Lower leg skin (tissue), 4 donors: ENCODE results near the gene PCCA. TPM values are rescaled to one million over a fixed set of nuclear protein-coding genes. Genes with fewer than 3 reads are reported as not detected.

Experiments
- DNase-seq, 2 donors: peaks; one replicate each; pipeline ENCODE4 v3.0.0-alpha.2; 2019; ENCODE audit warnings: low spot score in 2 of 2
- H3K4me3 ChIP-seq: fragments of 200-600 bp; sonication (generic); 2 replicates; pipeline ENCODE4 v1.5.1; 2017; ENCODE audit warnings: mild to moderate bottlenecking, low read depth; ENCODE audit not compliant: poor library complexity, severe bottlenecking
- POLR2A ChIP-seq, 2 donors: fragments of 450-650 bp; IDR thresholded peaks; one replicate each; pipeline ENCODE4 v1.6.1; 2016 to 2017; ENCODE audit warnings: antibody characterized with exemption in 2 of 2, mild to moderate bottlenecking in 1 of 2, moderate library complexity in 1 of 2
- WGBS, 2 donors: methylation state at CpG; one replicate each; pipeline ENCODE4 v1.1.5; 2018; 5-methylcytosine and 5-hydroxymethylcytosine counted together
- intact Hi-C: fragments of 100-400 bp; cut with DNase I; formaldehyde crosslinking; loops from one replicate; pipeline ENCODE4 v1.15.0; 2023; ENCODE audit warnings: low total_unique reads
- total RNA-seq, 4 donors: library from RNA; depleted of rRNA; stranded (reverse); fragments of >200 nt; gene quantifications; one replicate each; pipeline ENCODE4 v1.1.0, GENCODE V29; 2016
- TF ChIP-seq, protein P1 (sequence below), 3 donors: fragments of 450-650 bp; IDR thresholded peaks; one replicate each; pipeline ENCODE4 v1.5.1; 2016; ENCODE audit warnings: antibody characterized with exemption in 3 of 3, mild to moderate bottlenecking in 3 of 3, moderate library complexity in 2 of 3

PCCA gene
- total RNA-seq, 4 donors from 2014 or later: 24.3 to 34.2 (median 26.2) TPM

DNA sequence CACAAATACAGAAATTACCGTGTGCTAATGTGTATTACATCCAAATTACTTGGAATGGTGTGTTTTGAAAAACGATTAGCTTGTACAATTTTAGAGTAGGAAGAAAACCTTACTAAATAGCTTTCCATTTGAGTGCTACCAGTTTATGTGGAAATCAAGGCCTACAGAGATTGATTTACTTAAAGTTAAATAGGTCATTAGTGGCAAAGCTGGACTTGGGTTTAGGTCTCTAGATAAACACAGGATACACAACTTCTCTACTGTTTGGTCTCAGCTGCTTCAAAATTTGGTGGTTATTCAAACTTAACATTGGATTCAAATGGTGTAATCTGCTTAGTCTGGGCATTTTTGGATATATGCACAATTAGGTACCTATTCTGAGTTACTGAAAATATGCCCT lies 21.4 kb downstream of the PCCA start:
- TF ChIP-seq, protein P1, sequence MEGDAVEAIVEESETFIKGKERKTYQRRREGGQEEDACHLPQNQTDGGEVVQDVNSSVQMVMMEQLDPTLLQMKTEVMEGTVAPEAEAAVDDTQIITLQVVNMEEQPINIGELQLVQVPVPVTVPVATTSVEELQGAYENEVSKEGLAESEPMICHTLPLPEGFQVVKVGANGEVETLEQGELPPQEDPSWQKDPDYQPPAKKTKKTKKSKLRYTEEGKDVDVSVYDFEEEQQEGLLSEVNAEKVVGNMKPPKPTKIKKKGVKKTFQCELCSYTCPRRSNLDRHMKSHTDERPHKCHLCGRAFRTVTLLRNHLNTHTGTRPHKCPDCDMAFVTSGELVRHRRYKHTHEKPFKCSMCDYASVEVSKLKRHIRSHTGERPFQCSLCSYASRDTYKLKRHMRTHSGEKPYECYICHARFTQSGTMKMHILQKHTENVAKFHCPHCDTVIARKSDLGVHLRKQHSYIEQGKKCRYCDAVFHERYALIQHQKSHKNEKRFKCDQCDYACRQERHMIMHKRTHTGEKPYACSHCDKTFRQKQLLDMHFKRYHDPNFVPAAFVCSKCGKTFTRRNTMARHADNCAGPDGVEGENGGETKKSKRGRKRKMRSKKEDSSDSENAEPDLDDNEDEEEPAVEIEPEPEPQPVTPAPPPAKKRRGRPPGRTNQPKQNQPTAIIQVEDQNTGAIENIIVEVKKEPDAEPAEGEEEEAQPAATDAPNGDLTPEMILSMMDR (IDR thresholded peaks at IDR 0.05): no peak
- TF ChIP-seq POLR2A (IDR thresholded peaks at IDR 0.05): no peak
- no peak overlapping the region for H3K4me3 ChIP-seq
- intact Hi-C loops: no loop called here
- 86 to 95% methylated on average over 2 of the region's 2 CpGs for WGBS, 2 donors
- no peak for DNase-seq

DNA sequence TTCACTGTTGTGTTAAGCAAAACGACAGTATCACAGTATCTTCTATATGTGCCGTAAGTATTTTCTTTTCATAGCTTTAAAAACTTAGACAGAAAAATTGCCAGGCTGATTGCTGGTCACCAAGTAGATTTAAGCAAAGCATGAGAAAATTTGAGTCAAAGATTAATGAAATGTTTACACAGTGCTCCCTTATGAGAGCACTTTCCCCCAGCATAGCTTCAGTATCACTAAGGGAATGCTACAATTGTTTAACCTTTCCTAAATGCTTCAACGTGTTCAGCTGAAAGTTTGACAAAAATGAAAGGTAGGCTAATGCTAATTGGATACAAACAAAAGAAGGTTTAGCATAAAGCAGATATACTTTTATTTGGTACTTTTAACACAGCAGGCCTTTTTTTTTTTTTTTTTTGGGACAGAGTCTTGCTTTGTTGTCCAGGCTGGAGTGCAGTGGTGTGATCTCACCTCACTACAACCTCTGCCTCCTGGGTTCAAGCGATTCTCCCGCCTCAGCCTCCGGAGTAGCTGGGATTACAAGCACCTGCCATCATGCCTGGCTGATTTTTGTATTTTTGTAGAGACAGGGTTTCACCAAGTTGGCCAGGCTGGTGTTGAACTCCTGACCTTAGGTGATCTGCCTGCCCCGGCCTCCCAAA lies 23.4 kb downstream of the PCCA start:
- TF ChIP-seq POLR2A (IDR thresholded peaks at IDR 0.05): no peak
- TF ChIP-seq, protein P1 (IDR thresholded peaks at IDR 0.05): no peak
- 94% methylated on average over 7 of the region's 7 CpGs for WGBS, 2 donors
- H3K4me3 ChIP-seq: no peak overlapping the region
- no peak for DNase-seq
- intact Hi-C loops: no loop called here

DNA sequence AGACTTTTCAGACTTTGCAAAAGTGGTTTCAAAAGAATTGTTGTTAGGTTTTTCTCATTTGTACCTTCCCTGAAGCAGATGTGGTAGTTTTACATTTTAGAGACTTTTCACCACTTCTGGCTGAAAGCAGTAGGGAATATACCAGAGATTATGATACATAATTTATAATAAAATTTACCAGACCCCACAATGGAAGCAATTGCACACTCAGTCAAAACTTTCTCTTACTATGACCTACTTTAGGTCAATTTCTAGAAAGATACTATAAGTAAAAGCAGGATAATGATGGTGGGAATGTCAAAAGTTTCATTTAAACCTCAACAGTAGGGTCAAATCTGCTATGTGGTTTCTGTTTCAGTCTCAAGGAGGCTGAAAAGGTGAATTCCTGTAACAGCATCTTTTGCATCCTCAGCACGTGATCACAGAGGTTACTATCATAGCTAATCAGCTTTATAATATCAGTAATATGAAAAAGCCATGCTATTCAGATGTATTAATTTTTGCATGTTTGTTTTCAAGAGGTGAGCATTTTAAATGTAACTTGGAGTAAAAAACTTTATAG lies 26.9 kb downstream of the PCCA start:
- no peak overlapping the region for H3K4me3 ChIP-seq
- no peak for TF ChIP-seq POLR2A (IDR thresholded peaks at IDR 0.05)
- TF ChIP-seq, protein P1 (IDR thresholded peaks at IDR 0.05): no peak
- 89 to 95% methylated on average over 1 of the region's 1 CpG for WGBS, 2 donors
- DNase-seq: no peak
- intact Hi-C loops: no loop called here

DNA sequence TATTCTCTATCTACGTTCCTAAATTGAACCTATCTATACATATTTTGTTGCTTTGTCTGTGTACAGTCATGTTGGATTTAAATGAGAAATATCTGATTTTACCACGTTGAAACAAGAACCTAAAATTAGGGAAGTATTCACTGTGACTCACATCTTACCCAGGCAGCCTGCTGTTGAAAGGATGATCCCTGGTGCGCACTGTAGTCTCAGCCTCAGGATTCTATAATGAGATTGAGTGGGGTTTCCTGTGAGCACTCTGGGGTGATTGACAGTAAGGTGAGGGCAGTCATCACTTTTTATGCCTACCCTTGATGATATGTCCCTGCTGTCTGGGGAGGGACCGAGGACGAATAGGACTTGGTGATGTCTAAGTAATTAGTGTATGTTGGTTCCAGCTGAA lies 35.4 kb downstream of the PCCA start:
- intact Hi-C loops: no loop called here
- 54 to 78% methylated on average over 5 of the region's 5 CpGs for WGBS, 2 donors

DNA sequence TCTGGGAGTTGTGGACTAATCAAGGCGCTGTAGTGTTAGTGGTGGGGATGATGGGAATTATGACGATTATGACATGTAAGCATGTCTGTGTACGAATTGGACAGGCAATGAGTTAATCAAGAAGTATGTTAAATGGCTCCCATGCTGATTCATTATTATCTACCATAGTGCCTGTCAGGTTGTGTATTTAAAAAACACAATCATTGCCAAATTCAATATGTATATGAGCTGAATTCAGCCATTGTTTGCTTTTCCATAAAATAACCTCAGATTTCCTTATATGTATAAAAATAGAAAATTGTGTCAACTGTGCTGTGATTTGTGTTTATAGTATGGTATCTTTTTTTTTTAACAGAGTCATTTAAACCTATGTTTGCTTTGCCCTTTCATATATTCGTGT lies 37.1 kb downstream of the PCCA start:
- DNase-seq: no peak
- intact Hi-C loops: no loop called here
- 91 to 94% methylated on average over 4 of the region's 4 CpGs for WGBS, 2 donors
- H3K4me3 ChIP-seq: no peak overlapping the region
- no peak for TF ChIP-seq POLR2A (IDR thresholded peaks at IDR 0.05)
- TF ChIP-seq, protein P1 (IDR thresholded peaks at IDR 0.05): no peak

More for the DNA sequence above, 35.4 kb downstream of the PCCA start:
- DNase-seq: no peak
- H3K4me3 ChIP-seq: no peak overlapping the region
- TF ChIP-seq, protein P1 (IDR thresholded peaks at IDR 0.05): no peak

DNA sequence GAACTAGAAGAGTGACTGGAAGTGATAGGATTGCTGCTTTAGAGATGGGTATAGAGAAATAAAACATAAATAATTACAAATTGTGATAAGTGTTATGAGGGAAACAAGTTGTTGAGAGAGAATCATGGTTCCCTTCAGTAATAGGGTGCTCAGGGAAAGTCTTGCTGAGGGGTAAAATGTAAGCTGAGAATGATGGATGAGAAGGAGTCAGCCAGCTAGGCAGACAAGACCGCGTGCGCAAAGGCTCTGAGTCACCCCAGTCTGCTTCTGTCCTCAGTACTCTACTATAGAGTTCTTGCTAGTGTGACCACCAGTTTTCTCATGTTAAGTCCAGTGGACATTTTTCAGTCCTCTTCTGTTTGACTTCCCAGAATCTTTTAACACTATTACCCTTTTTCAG lies 39.5 kb downstream of the PCCA start:
- WGBS, 2 donors: 98 to 99% methylated on average over 3 of the region's 3 CpGs
- DNase-seq: no peak
- no peak for TF ChIP-seq POLR2A (IDR thresholded peaks at IDR 0.05)
- TF ChIP-seq, protein P1 (IDR thresholded peaks at IDR 0.05): no peak
- intact Hi-C loops: no loop called here
- no peak overlapping the region for H3K4me3 ChIP-seq
